DND-41 (cell line): ENCODE data around the gene ENTPD2.
A peak's percentile ranks its signal among the peaks of the same experiment; 100 is the strongest.

Source experiments
- ATAC-seq: fragments of 200-7000 bp; cut with Tn5 transposase; 3 replicates; pipeline ENCODE4 v1.9.1; 2021; ENCODE audit warnings: low read depth; ENCODE audit not compliant: insufficient read depth
- DNase-seq: peaks from one replicate; pipeline ENCODE4 v3.0.0-alpha.2; 2020
- H2AFZ ChIP-seq: 2 replicates; pipeline ENCODE4 v1.6.0; 2012; ENCODE audit warnings: low read depth, low read length
- H3K27ac ChIP-seq: 2 replicates; pipeline ENCODE4 v1.5.1; 2012; ENCODE audit warnings: low read length, inconsistent platforms
- H3K27me3 ChIP-seq: fragments of 200-600 bp; sonication (generic); 2 replicates; pipeline ENCODE4 v1.6.0; 2012; ENCODE audit warnings: low read length, mild to moderate bottlenecking, inconsistent platforms; ENCODE audit not compliant: insufficient read depth, poor library complexity
- H3K36me3 ChIP-seq: 2 replicates; pipeline ENCODE4 v1.5.1; 2012; ENCODE audit warnings: low read length, inconsistent platforms; ENCODE audit not compliant: insufficient read depth
- H3K4me1 ChIP-seq: 2 replicates; pipeline ENCODE4 v1.5.1; 2012; ENCODE audit warnings: mild to moderate bottlenecking, low read length; ENCODE audit not compliant: insufficient read depth
- H3K4me2 ChIP-seq: 2 replicates; pipeline ENCODE4 v1.6.0; 2012; ENCODE audit warnings: mild to moderate bottlenecking, moderate library complexity, low read length, inconsistent platforms; ENCODE audit not compliant: insufficient read depth
- H3K4me3 ChIP-seq, 2 experiments: fragments of 200-600 bp in 1 of 2; shearing (Covaris generic) in 1 of 2; 2 replicates each; pipeline ENCODE4 v1.5.1; 2012 to 2016; ENCODE audit warnings: inconsistent platforms in 2 of 2, low read length in 2 of 2, mild to moderate bottlenecking in 2 of 2, low read depth in 1 of 2, moderate library complexity in 1 of 2
- H3K79me2 ChIP-seq: 2 replicates; pipeline ENCODE4 v1.6.0; 2012; ENCODE audit warnings: low read length, inconsistent platforms; ENCODE audit not compliant: insufficient read depth
- H3K9ac ChIP-seq: 2 replicates; pipeline ENCODE4 v1.6.0; 2012; ENCODE audit warnings: low read depth, mild to moderate bottlenecking, inconsistent platforms, low read length, moderate library complexity
- H3K9me3 ChIP-seq: 2 replicates; pipeline ENCODE4 v1.5.1; 2012; ENCODE audit warnings: low read length, moderate library complexity, mild to moderate bottlenecking, inconsistent platforms; ENCODE audit not compliant: insufficient read depth, severe bottlenecking
- H4K20me1 ChIP-seq: 2 replicates; pipeline ENCODE4 v1.6.0; 2012; ENCODE audit warnings: low read length; ENCODE audit not compliant: insufficient read depth
- EZH2 ChIP-seq: IDR thresholded peaks from 3 replicates; pipeline ENCODE4 v1.6.1; 2012; ENCODE audit warnings: borderline replicate concordance, low read depth, mild to moderate bottlenecking, moderate library complexity, low read length, inconsistent platforms; ENCODE audit not compliant: severe bottlenecking
- TF ChIP-seq, protein P1 (sequence below): IDR thresholded peaks from 2 replicates; pipeline ENCODE4 v1.5.1; 2012; ENCODE audit warnings: borderline replicate concordance, low read length, moderate library complexity, mild to moderate bottlenecking; ENCODE audit not compliant: poor library complexity, severe bottlenecking; ENCODE audit errors: extremely low read depth

The ENTPD2 gene

DNA sequence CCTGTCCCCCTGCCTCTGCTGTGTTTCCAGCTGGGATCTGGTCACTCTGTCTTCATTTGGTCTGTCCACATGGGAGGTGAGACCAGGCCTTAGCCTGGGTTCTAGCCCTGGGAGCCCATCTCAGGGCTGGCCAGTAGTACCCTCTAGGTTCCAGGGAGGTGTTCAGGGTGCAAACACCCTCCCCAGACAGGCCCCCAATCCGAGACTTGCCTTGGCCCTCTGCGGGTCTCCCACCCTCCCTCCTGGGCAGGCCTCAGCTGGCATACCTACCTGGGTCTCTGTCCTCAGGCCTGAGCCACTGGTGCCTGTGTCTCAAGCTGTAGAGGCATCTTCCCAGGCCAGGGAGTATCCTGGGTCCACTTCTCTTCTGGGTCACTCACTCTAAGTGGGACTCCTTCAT lies 17.4 kb upstream of the ENTPD2 start:
- Histone ChIP-seq H2AFZ (peak overlapping the region; percentile 62; the same call in 1 of the 2 replicates), H3K4me3 (peak overlapping the region; percentile 9 to 76; a peak in 3 of 4 replicates), H4K20me1 (peaks cover 26% of the 10 kb centered on the region), H3K9me3 (no peaks in the 10 kb centered on the region), H3K4me2 (peak overlapping the region; percentile 97), H3K27ac (peak overlapping the region; percentile 32), H3K27me3 (no peaks in the 10 kb centered on the region), H3K36me3 (peaks cover 4% of the 10 kb centered on the region; the same call in 1 of the 2 replicates), H3K79me2 (peaks cover 16% of the 10 kb centered on the region), H3K4me1 (peaks cover 37% of the 10 kb centered on the region), H3K9ac (peak overlapping the region; percentile 60)
- no peak for DNase-seq
- no peak for ATAC-seq
- TF ChIP-seq, protein P1, sequence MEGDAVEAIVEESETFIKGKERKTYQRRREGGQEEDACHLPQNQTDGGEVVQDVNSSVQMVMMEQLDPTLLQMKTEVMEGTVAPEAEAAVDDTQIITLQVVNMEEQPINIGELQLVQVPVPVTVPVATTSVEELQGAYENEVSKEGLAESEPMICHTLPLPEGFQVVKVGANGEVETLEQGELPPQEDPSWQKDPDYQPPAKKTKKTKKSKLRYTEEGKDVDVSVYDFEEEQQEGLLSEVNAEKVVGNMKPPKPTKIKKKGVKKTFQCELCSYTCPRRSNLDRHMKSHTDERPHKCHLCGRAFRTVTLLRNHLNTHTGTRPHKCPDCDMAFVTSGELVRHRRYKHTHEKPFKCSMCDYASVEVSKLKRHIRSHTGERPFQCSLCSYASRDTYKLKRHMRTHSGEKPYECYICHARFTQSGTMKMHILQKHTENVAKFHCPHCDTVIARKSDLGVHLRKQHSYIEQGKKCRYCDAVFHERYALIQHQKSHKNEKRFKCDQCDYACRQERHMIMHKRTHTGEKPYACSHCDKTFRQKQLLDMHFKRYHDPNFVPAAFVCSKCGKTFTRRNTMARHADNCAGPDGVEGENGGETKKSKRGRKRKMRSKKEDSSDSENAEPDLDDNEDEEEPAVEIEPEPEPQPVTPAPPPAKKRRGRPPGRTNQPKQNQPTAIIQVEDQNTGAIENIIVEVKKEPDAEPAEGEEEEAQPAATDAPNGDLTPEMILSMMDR: no peak
- no peak for TF ChIP-seq EZH2

GRCh38 chr9:137070906-137071275 lies 17.0 kb upstream of the ENTPD2 start:
- ATAC-seq (no peak), DNase-seq (no peak)
- Histone ChIP-seq H3K9me3 (no peaks in the 10 kb centered on the region), H2AFZ (peak overlapping the region; percentile 62), H3K9ac (peak overlapping the region; percentile 60), H3K4me1 (peaks cover 37% of the 10 kb centered on the region), H3K27me3 (no peaks in the 10 kb centered on the region), H3K27ac (peak overlapping the region; percentile 32), H3K4me2 (peak overlapping the region; percentile 97), H4K20me1 (peaks cover 29% of the 10 kb centered on the region), H3K79me2 (peaks cover 16% of the 10 kb centered on the region), H3K36me3 (peaks cover 8% of the 10 kb centered on the region), H3K4me3 (peak overlapping the region; percentile 9 to 76; a peak in 3 of 4 replicates)
- TF ChIP-seq EZH2: no peak
- TF ChIP-seq, protein P1: no peak

GRCh38 chr9:137070201-137070905 lies 16.5 kb upstream of the ENTPD2 start, which contains the start of gene SAPCD2:
SAPCD2 (minus strand) TSS chr9:137070557; CDS start chr9:137070460, 97 bp downstream.
- Histone ChIP-seq H3K4me1 (peaks cover 37% of the 10 kb centered on the region), H3K27ac (peak within 1 kb of the TSS; percentile 32), H3K4me3 (peak within 1 kb of the TSS; percentile 53 to 76; a peak in 3 of 4 replicates), H3K4me2 (peak within 1 kb of the TSS; percentile 97), H4K20me1 (peaks cover 34% of the 10 kb centered on the region), H3K79me2 (peaks cover 16% of the 10 kb centered on the region), H3K9me3 (no peaks in the 10 kb centered on the region), H3K9ac (peak within 1 kb of the TSS; percentile 60), H3K36me3 (peaks cover 13% of the 10 kb centered on the region), H3K27me3 (no peaks in the 10 kb centered on the region), H2AFZ (peak within 1 kb of the TSS; percentile 70)
- TF ChIP-seq EZH2: no peak
- TF ChIP-seq, protein P1: no peak
- peak; percentile 89 for DNase-seq
- peak; percentile 86 for ATAC-seq
